ENCODE results near the gene KPNA1.

- TF ChIP-seq CTCF (IDR thresholded peaks at IDR 0.05) (no peak), POLR2A (IDR thresholded peaks at IDR 0.05) (no peak), EP300 (IDR thresholded peaks at IDR 0.05; ENCODE audit: low read depth) (no peak), POLR2AphosphoS5 (IDR thresholded peaks at IDR 0.05) (no peak)
Observed at GRCh38 chr3:122515020-122515468, 305 bp upstream of the KPNA1 start.

Data from transverse colon (tissue), 4 donors.